Endothelial cell of umbilical vein (primary cell): ENCODE measurements around the gene KCTD11.

ENCODE experiments used
- EZH2 ChIP-seq: IDR thresholded peaks from 2 replicates; pipeline ENCODE4 v1.6.1; 2012; ENCODE audit warnings: borderline replicate concordance, low read depth, mild to moderate bottlenecking, moderate library complexity, low read length, inconsistent platforms; ENCODE audit not compliant: severe bottlenecking
- MYC ChIP-seq: IDR thresholded peaks from one replicate; pipeline ENCODE4 v1.6.1; 2011; ENCODE audit warnings: mild to moderate bottlenecking, low read depth, low read length
- POLR2A ChIP-seq: IDR thresholded peaks from 2 replicates; pipeline ENCODE4 v1.6.1; 2012; ENCODE audit warnings: low read depth, mild to moderate bottlenecking, control low read depth, low read length
- POLR2AphosphoS5 ChIP-seq: IDR thresholded peaks from 2 replicates; pipeline ENCODE4 v1.6.1; 2012; ENCODE audit warnings: low read depth, mild to moderate bottlenecking, control low read depth, low read length, moderate library complexity; ENCODE audit not compliant: insufficient read depth
- TF ChIP-seq, protein P1 (sequence below), 2 donors: IDR thresholded peaks; 1 replicate in 1 of 2; 2 replicates in 1 of 2; pipeline ENCODE4 v1.5.1; 2011; ENCODE audit warnings: low read length in 2 of 2, mild to moderate bottlenecking in 2 of 2, moderate library complexity in 2 of 2, control low read depth in 1 of 2, inconsistent platforms in 1 of 2, low read depth in 1 of 2; ENCODE audit not compliant: insufficient read depth in 1 of 2; ENCODE audit errors: extremely low read depth in 1 of 2
- TF ChIP-seq, protein P2 (sequence below): IDR thresholded peaks from 2 replicates; pipeline ENCODE4 v1.6.1; 2011; ENCODE audit not compliant: insufficient read depth, insufficient read length

DNA sequence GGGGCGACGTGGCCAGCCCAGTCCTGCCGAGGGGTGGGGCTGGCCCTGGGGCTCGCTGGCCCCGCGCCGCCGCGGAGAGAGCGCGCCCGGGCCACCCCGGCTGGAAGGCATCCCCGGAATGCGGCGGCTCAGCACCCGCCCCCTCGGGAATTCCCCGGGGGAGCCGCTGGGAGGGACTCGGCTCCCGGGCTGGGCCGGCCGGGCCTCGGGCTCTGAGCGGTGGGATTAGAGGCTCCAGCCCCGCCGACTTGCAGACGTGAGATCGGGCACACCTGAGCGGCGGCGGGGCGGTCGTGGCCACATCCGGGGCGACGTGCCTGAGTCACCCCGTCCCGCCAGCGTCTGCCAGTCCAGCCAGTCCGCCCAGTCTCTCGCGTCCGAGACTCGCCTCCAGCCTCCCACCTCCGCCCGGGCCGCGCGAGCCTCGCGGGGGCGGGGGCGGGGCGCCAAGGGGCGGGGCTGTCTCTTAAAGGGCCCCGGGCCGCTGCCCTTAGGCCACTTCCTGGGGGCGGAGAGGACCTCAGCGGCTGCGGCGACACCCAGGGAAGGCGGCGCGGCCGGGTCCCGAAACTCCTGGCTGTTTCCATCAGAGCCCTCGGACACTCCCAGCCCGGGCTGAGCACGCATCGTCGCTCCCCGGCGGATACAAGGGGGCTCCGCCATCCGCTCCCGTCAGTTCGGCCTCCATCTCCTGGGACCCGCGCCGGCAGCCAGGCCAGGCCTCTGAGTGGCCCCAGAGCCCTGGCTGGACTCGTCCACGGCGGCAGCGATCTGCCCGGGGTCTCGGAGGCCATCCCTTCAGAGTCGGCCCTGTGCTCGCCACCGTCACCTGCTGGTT, at the start of gene KCTD11:
- TF ChIP-seq, protein P1, sequence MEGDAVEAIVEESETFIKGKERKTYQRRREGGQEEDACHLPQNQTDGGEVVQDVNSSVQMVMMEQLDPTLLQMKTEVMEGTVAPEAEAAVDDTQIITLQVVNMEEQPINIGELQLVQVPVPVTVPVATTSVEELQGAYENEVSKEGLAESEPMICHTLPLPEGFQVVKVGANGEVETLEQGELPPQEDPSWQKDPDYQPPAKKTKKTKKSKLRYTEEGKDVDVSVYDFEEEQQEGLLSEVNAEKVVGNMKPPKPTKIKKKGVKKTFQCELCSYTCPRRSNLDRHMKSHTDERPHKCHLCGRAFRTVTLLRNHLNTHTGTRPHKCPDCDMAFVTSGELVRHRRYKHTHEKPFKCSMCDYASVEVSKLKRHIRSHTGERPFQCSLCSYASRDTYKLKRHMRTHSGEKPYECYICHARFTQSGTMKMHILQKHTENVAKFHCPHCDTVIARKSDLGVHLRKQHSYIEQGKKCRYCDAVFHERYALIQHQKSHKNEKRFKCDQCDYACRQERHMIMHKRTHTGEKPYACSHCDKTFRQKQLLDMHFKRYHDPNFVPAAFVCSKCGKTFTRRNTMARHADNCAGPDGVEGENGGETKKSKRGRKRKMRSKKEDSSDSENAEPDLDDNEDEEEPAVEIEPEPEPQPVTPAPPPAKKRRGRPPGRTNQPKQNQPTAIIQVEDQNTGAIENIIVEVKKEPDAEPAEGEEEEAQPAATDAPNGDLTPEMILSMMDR (IDR thresholded peaks at IDR 0.05; ENCODE audit: extremely low read depth in 1 of 2, insufficient read depth in 1 of 2, low read depth in 1 of 2, low read length in 2 of 2): peak in 1 of 2 donors; percentile 69
- TF ChIP-seq POLR2AphosphoS5 (peak; percentile 73), MYC (no peak), EZH2 (no peak), POLR2A (peak; percentile 57)
- TF ChIP-seq, protein P2, sequence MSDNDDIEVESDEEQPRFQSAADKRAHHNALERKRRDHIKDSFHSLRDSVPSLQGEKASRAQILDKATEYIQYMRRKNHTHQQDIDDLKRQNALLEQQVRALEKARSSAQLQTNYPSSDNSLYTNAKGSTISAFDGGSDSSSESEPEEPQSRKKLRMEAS: no peak
